IPS-NIHi7 (cell line): ENCODE results near the gene GOLGA8T.
"Not testable (repeated sequence)": the region's sequence is repeated elsewhere in the genome, so short reads cannot be mapped to it uniquely, and the experiment has no call there.

Source experiments
- DNase-seq: peaks from one replicate; pipeline ENCODE4 v3.0.0; 2012; ENCODE audit warnings: mixed read lengths; ENCODE audit errors: extremely low spot score

Gene GOLGA8T

DNA sequence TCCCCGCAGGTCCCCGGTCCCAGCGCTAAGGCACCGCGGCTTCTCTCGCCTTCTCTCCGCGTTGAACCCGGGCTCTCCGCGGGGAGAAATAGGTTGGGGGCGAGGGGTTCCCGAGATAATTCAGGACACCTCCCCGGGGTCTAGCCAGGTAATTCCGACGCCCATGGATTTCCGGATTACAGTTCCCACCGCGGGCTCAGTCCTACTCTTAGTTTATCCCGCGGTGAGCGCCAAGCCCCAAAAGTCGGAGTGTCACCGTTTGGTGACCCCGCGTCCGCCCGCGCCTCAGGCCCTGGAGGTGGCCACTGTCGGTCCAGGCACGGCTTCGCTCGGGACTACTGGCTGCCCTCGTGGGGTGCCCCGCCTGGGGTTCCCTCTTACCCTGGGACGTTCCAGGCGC, 56.8 kb downstream of the GOLGA8T start:
- not testable (repeated sequence) for DNase-seq

DNA sequence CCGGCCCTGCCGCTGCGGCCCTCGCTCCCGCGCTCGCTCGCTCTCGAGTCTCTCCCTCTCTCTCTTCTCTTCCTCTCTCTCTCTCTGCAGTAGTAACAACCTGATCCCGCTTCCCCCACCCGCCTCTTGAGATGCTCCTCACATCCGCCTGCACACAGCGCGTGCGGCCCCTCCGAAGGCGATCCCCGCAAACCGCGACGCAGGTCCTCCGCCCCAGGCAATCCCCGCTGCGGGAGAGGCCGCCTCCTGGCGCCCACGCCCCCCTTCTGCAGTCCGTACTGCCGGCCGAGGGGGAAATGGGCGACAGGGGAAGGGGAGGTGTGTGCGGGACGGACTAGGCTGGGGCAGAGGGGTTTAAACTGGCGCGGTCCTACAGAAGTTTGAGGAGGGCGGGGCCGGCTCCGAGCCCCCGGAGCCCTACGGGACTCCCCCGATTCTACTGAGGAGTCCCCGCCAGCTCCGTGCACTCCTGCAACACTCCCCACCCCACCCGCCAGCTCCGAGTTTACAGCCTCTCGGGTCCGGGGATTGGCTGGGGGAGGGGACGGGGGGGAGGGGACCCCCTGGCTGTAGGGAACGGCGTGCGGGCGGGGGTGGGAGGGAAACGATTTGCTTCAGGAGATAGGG, 57.4 kb downstream of the GOLGA8T start:
- not testable (repeated sequence) for DNase-seq

- not testable (repeated sequence) for DNase-seq
These were observed 58.0 kb downstream of the GOLGA8T start for GRCh38 chr15:30192892-30193291.
